Motor neuron (in vitro differentiated cells): Measurements from ENCODE around the gene FHIT. TPM values are rescaled to one million over a fixed set of nuclear protein-coding genes. Genes with fewer than 3 reads are reported as not detected.

Experiments
- ATAC-seq, 8 experiments: fragments of 200-7000 bp; cut with Tn5 transposase; replicated peaks in 6 of 8; 2 replicates each; pipeline ENCODE4 v1.8.0; 2021; ENCODE audit warnings: mild to moderate bottlenecking in 8 of 8, moderate library complexity in 8 of 8
- H3K27ac ChIP-seq, 2 donors: fragments of 250-450 bp; sonication (Bioruptor Pico); 2 replicates each; pipeline ENCODE4 v1.9.0; 2021; ENCODE audit warnings: antibody characterized with exemption in 2 of 2, mild to moderate bottlenecking in 2 of 2, moderate library complexity in 1 of 2
- H3K4me1 ChIP-seq, 2 donors: fragments of 250-450 bp; sonication (Bioruptor Pico); replicated peaks in 1 of 2; 2 replicates each; pipeline ENCODE4 v1.6.1; 2021; ENCODE audit warnings: antibody characterized with exemption in 2 of 2, mild to moderate bottlenecking in 2 of 2, moderate library complexity in 1 of 2
- H3K4me3 ChIP-seq, 5 donors: fragments of 250-450 bp; sonication (Bioruptor Pico); 2 replicates each; pipeline ENCODE4 v1.9.0; 2021; ENCODE audit warnings: antibody characterized with exemption in 5 of 5, mild to moderate bottlenecking in 5 of 5, moderate library complexity in 4 of 5
- WGBS, 10 experiments: fragments of 450-650 bp; shearing (Covaris generic); methylation state at CpG; one replicate each; pipeline ENCODE4 v1.0.0; 2022; 5-methylcytosine and 5-hydroxymethylcytosine counted together
- in situ Hi-C, 9 experiments: fragments of 400-800 bp; cut with MboI; loops; one replicate each; pipeline ENCODE4 v1.15.0; 2021; ENCODE audit warnings: low sequenced_read_pairs in 9 of 9, low pct_unique_long_range_greater_than_20kb in 2 of 9; ENCODE audit not compliant: unreplicated experiment in 9 of 9
- total RNA-seq, 8 experiments: library from RNA; unstranded; fragments of 300-600 nt; gene quantifications; 2 replicates each; pipeline versions ENCODE4 v1.2.3 to v1.2.4, GENCODE V29; 2022

The FHIT gene
- total RNA-seq, 8 experiments from 2014 or later = 1.6 to 25.1 (median 12.1) TPM

- in situ Hi-C loops = no loop called here
- 51 to 100% (median 100%) methylated on average over 1 to 3 of the region's 3 CpGs; no CpG with 5 or more reads in 3 of the 10 experiments for WGBS, 10 experiments
- no peak for ATAC-seq
- Histone ChIP-seq H3K4me1 (peaks cover 7 to 15% of the 10 kb centered on the region in 2 donors), H3K4me3 (no peak overlapping the region), H3K27ac (no peak overlapping the region)
These were observed 2.5 kb upstream of the FHIT start for GRCh38 chr3:61253756-61254155.

GRCh38 chr3:61252836-61253235 lies 1.6 kb upstream of the FHIT start:
- Histone ChIP-seq H3K4me1 (peaks cover 9 to 15% of the 10 kb centered on the region in 2 donors), H3K4me3 (no peak overlapping the region), H3K27ac (no peak overlapping the region)
- WGBS, 10 experiments = 36 to 100% (median 74%) methylated on average over 1 to 2 of the region's 2 CpGs; no CpG with 5 or more reads in 2 of the 10 experiments
- no peak for ATAC-seq
- in situ Hi-C loops = no loop called here

- in situ Hi-C loops = no loop called here
- H3K4me1 ChIP-seq = peaks cover 16 to 20% of the 10 kb centered on the region in 2 donors
- no peak overlapping the region for H3K27ac ChIP-seq
- ATAC-seq = peak in 3 of 8 experiments; percentile 13 to 45 (median 16)
- H3K4me3 ChIP-seq = peak overlapping the region; percentile 34 to 47 (median 41)
- WGBS, 10 experiments = 0 to 100% (median 41%) methylated on average over 1 to 14 of the region's 21 CpGs; no CpG with 5 or more reads in 2 of the 10 experiments
These were observed 473 bp downstream of the FHIT start for GRCh38 chr3:61250784-61251173.

- no peak for ATAC-seq
- no peak overlapping the region for H3K27ac ChIP-seq
- no peak overlapping the region for H3K4me3 ChIP-seq
- in situ Hi-C loops = no loop called here
- H3K4me1 ChIP-seq = peaks cover 16 to 20% of the 10 kb centered on the region in 2 donors
- WGBS, 10 experiments = 50 to 100% (median 77%) methylated on average over 1 to 2 of the region's 2 CpGs; no CpG with 5 or more reads in 1 of the 10 experiments
These were observed 2.8 kb downstream of the FHIT start for GRCh38 chr3:61248496-61248895.

- 37 to 86% (median 67%) methylated on average over 1 to 3 of the region's 4 CpGs; no CpG with 5 or more reads in 2 of the 10 experiments for WGBS, 10 experiments
- in situ Hi-C loops = no loop called here
- Histone ChIP-seq H3K27ac (no peak overlapping the region), H3K4me3 (no peak overlapping the region), H3K4me1 (peaks cover 16 to 19% of the 10 kb centered on the region in 2 donors)
- ATAC-seq = peak in 3 of 8 experiments; percentile 3 to 21 (median 20)
These were observed 4.1 kb downstream of the FHIT start for GRCh38 chr3:61247191-61247590.

GRCh38 chr3:61239871-61240270 lies 11.4 kb downstream of the FHIT start:
- peaks cover 0 to 5% of the 10 kb centered on the region in 2 donors for H3K4me1 ChIP-seq
- no peak overlapping the region for H3K27ac ChIP-seq
- no peak overlapping the region for H3K4me3 ChIP-seq
- ATAC-seq = peak in 1 of 8 experiments; percentile 36
- in situ Hi-C loops = no loop called here

- 50 to 89% (median 73%) methylated on average over 1 of the region's 1 CpG; no CpG with 5 or more reads in 6 of the 10 experiments for WGBS, 10 experiments
- in situ Hi-C loops = no loop called here
- ATAC-seq = peak in 1 of 8 experiments; percentile 29
- Histone ChIP-seq H3K27ac (no peak overlapping the region), H3K4me1 (peaks cover 0 to 13% of the 10 kb centered on the region in 2 donors), H3K4me3 (no peak overlapping the region)
These were observed 13.4 kb downstream of the FHIT start for GRCh38 chr3:61237858-61238257.

DNA sequence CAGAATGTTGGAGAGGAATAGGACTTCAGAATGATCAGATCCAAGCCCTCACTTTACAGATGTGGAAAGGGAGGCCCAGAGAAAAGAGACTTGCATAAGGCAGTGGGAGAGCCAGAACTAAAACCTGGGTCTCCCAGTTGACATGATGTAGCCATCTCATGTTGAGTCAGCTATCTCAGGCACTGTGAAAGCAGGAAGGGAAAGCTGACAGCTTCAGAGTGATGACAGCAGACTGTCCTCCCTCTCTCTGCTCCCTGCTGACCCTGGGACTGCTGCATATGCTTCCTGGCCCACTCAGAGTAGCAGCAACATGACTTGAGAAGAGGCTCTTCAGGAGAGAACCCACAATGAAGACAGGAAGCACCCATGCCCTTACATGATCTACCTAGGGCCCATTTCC lies 14.7 kb downstream of the FHIT start:
- in situ Hi-C loops = no loop called here
- Histone ChIP-seq H3K4me3 (no peak overlapping the region), H3K27ac (peak overlapping the region in 1 of 2 donors; percentile 34), H3K4me1 (peaks cover 0 to 13% of the 10 kb centered on the region in 2 donors)
- ATAC-seq = peak in 7 of 8 experiments; percentile 64 to 97 (median 85)

DNA sequence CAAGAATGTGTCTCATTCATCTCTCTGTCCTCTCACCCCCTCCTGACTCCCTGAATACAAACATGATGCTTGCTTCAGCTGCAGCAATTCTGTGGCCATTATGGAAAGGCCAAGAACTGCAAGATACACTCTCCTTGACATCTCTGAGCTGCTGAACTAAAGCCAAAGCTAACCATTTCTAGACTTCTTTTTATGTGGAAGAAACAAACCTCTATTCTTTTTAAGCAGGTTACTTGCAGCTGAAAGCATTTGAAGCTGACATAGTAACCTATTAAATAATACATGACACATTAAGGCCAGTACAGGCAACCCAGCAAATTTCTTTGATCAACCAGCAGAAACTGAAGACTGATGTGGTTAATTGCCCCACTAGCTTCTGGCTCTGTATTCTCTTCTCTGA lies 17.5 kb downstream of the FHIT start:
- Histone ChIP-seq H3K27ac (no peak overlapping the region), H3K4me3 (no peak overlapping the region), H3K4me1 (peaks cover 0 to 13% of the 10 kb centered on the region in 2 donors)
- in situ Hi-C loops = no loop called here
- peak in 3 of 8 experiments; percentile 22 to 86 (median 41) for ATAC-seq

- no peak overlapping the region for H3K4me3 ChIP-seq
- peaks cover 0 to 11% of the 10 kb centered on the region in 2 donors for H3K4me1 ChIP-seq
- no peak overlapping the region for H3K27ac ChIP-seq
- peak in 2 of 8 experiments; percentile 25 to 92 for ATAC-seq
- in situ Hi-C loops = no loop called here
These were observed 19.6 kb downstream of the FHIT start for GRCh38 chr3:61231693-61232092.

- H3K4me1 ChIP-seq = peaks cover 4 to 21% of the 10 kb centered on the region in 2 donors
- no peak for ATAC-seq
- in situ Hi-C loops = no loop called here
- H3K4me3 ChIP-seq = no peak overlapping the region
- 42 to 100% (median 95%) methylated on average over 2 of the region's 2 CpGs; no CpG with 5 or more reads in 1 of the 10 experiments for WGBS, 10 experiments
- H3K27ac ChIP-seq = no peak overlapping the region
These were observed 23.5 kb downstream of the FHIT start for GRCh38 chr3:61227799-61228198.

GRCh38 chr3:61226166-61226686 lies 25.0 kb downstream of the FHIT start:
- H3K4me1 ChIP-seq = peaks cover 8 to 21% of the 10 kb centered on the region in 2 donors
- in situ Hi-C loops = no loop called here
- H3K4me3 ChIP-seq = no peak overlapping the region
- WGBS, 10 experiments = 51 to 95% (median 78%) methylated on average over 2 to 6 of the region's 6 CpGs
- peak in 5 of 8 experiments; percentile 16 to 75 (median 48) for ATAC-seq
- no peak overlapping the region for H3K27ac ChIP-seq

- Histone ChIP-seq H3K4me3 (no peak overlapping the region), H3K27ac (no peak overlapping the region), H3K4me1 (peaks cover 8 to 21% of the 10 kb centered on the region in 2 donors)
- WGBS, 10 experiments = 71 to 100% (median 83%) methylated on average over 1 to 2 of the region's 2 CpGs; no CpG with 5 or more reads in 3 of the 10 experiments
- ATAC-seq = no peak
- in situ Hi-C loops = no loop called here
These were observed 26.4 kb downstream of the FHIT start for GRCh38 chr3:61224823-61225222.

GRCh38 chr3:61223451-61223850 lies 27.8 kb downstream of the FHIT start:
- ATAC-seq = no peak
- in situ Hi-C loops = no loop called here
- Histone ChIP-seq H3K4me3 (no peak overlapping the region), H3K27ac (no peak overlapping the region), H3K4me1 (peaks cover 8 to 21% of the 10 kb centered on the region in 2 donors)
- WGBS, 10 experiments = 0 to 100% (median 92%) methylated on average over 1 to 2 of the region's 2 CpGs; no CpG with 5 or more reads in 3 of the 10 experiments
